MM.1S (cell line): Measurements from ENCODE around the gene RRP15.

ENCODE experiments used
- EZH2 ChIP-seq: fragments of 300-600 bp; sonication (generic); optimal IDR thresholded peaks from 2 replicates; pipeline ENCODE3; 2017; ENCODE audit warnings: low read depth, mild to moderate bottlenecking, antibody characterized with exemption, low read length, mixed read lengths
- EZH2phosphoT487 ChIP-seq: fragments of 300-600 bp; sonication (generic); IDR thresholded peaks from 2 replicates; pipeline ENCODE4 v1.6.1; 2018; ENCODE audit warnings: antibody characterized with exemption, low read length
- TF ChIP-seq, protein P1 (sequence below): fragments of 300-600 bp; sonication (generic); IDR thresholded peaks from 2 replicates; pipeline ENCODE4 v1.5.1; 2016; ENCODE audit warnings: antibody characterized with exemption, low read length, mixed read lengths

DNA sequence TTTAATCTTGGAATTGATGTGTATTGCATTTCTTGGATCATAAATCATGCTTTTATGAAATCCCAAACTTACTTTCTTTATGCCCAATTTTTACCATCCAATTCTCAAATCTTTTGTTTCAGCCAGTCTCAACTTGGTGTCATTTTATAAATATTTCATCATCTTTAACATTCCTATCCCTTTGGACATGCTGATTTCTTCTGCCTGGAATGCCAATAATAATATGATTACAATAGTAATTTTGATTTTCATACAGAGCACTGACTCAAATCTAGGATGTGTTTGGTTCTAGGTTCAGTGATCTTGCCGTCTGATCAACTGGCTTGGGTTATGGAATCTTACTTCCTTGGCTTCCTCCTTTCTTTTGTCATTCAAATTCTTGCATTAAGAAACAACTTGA is 12.8 kb downstream of the RRP15 start:
- TF ChIP-seq, protein P1, sequence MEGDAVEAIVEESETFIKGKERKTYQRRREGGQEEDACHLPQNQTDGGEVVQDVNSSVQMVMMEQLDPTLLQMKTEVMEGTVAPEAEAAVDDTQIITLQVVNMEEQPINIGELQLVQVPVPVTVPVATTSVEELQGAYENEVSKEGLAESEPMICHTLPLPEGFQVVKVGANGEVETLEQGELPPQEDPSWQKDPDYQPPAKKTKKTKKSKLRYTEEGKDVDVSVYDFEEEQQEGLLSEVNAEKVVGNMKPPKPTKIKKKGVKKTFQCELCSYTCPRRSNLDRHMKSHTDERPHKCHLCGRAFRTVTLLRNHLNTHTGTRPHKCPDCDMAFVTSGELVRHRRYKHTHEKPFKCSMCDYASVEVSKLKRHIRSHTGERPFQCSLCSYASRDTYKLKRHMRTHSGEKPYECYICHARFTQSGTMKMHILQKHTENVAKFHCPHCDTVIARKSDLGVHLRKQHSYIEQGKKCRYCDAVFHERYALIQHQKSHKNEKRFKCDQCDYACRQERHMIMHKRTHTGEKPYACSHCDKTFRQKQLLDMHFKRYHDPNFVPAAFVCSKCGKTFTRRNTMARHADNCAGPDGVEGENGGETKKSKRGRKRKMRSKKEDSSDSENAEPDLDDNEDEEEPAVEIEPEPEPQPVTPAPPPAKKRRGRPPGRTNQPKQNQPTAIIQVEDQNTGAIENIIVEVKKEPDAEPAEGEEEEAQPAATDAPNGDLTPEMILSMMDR = no peak
- no peak for TF ChIP-seq EZH2
- TF ChIP-seq EZH2phosphoT487 = no peak
